Measurements from ENCODE around the gene RNF212B. TPM values are rescaled to one million over a fixed set of nuclear protein-coding genes. Genes with fewer than 3 reads are reported as not detected.
A peak's percentile ranks its signal among the peaks of the same experiment; 100 is the strongest.

The RNF212B gene
- polyA plus RNA-seq, 1 donor = 0.34 TPM

DNA sequence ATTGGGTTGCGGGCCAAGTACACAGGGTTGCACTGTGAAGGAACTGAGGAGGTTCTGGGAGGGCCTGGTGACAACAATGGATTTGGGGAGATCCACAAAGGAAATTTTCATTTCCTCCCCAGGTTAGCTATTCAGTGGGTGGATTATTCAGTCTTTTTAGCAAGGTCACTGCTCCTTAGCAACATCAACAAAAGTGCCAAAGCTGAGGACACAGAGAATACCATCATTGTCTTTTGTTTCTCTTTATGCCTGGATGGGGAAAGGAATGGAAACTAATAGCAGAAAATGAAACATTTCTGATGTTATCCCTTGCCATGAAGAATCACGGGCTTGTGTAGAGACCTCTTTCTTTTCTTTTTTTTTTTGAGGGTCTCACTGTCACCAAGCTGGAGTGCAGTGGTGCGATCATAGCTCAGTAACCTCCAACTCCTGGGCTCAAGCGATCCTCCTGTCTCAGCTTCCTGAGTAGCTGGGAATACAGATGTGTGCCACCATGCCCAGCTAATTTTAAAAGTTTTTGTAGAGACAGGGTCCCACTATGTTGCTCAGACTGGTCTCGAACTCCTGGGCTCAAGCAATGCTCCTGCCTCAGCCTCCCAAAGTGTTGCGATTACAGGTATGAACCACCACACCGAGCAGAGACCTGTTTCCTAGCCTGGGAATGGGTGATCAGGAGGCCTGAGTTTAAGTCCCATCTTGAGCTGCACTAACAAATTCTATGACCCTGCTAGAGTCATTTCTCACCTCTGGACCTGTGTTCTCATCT is 58.5 kb downstream of the RNF212B start:
- no peak for DNase-seq
- Histone ChIP-seq H3K27ac (ENCODE audit: low read length) (no peak overlapping the region), H3K27me3 (ENCODE audit: control insufficient read depth, insufficient read depth, low read length) (peaks cover 8% of the 10 kb centered on the region), H3K9me3 (ENCODE audit: control insufficient read depth, low read depth, low read length) (no peaks in the 10 kb centered on the region), H3K4me1 (ENCODE audit: control insufficient read depth, insufficient read depth, low read length) (peaks cover 13% of the 10 kb centered on the region), H3K36me3 (ENCODE audit: control insufficient read depth, insufficient read depth, low read length) (peaks cover 16% of the 10 kb centered on the region), H3K4me3 (ENCODE audit: low read length) (no peak overlapping the region)
- WGBS (ENCODE audit: insufficient coverage, low lambda C conversion rate) = no CpG with 5 or more reads among the region's 7 CpGs

GRCh38 chr14:23297096-23297495 is 59.4 kb downstream of the RNF212B start:
- Histone ChIP-seq H3K4me1 (ENCODE audit: control insufficient read depth, insufficient read depth, low read length) (peaks cover 13% of the 10 kb centered on the region), H3K27me3 (ENCODE audit: control insufficient read depth, insufficient read depth, low read length) (peaks cover 8% of the 10 kb centered on the region), H3K9me3 (ENCODE audit: control insufficient read depth, low read depth, low read length) (no peaks in the 10 kb centered on the region), H3K36me3 (ENCODE audit: control insufficient read depth, insufficient read depth, low read length) (peaks cover 16% of the 10 kb centered on the region), H3K27ac (ENCODE audit: low read length) (no peak overlapping the region), H3K4me3 (ENCODE audit: low read length) (no peak overlapping the region)
- no peak for DNase-seq
- WGBS (ENCODE audit: insufficient coverage, low lambda C conversion rate) = no CpG with 5 or more reads among the region's 7 CpGs

DNA sequence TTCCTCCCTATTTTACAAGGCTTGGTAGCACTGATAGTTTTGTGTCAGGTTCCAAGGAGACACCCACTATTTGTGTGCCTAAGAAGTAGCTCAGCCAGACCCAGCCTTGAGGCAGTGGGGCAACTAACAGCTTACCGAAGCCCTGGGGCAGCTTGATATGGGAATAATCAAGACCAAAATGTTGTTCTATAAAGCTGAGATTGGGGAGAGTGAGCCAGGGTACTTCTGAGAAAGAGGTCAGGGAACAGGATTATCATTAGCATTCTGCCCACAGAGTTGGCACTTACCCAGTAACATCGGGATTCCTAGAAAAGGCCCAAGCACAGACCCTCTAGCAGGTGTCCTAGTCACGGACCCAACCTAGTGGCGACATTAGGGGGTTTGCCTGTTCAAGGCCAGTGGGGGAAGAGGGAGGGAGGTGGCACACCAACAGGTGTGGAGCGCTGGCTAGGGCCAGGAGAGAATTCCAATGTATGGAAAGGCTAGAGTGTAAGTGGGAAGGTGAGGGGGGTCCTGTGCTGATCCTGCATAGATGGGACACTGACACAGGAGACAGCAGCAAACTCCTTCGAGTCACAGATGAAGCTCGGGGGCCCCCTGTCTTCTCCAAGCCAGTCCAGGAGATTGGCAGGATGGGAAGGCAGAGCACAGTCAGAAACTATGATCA is 60.0 kb downstream of the RNF212B start:
- H3K36me3 ChIP-seq (ENCODE audit: control insufficient read depth, insufficient read depth, low read length) = peaks cover 16% of the 10 kb centered on the region
- no peak overlapping the region for H3K4me3 ChIP-seq (ENCODE audit: low read length)
- no peak overlapping the region for H3K27ac ChIP-seq (ENCODE audit: low read length)
- H3K27me3 ChIP-seq (ENCODE audit: control insufficient read depth, insufficient read depth, low read length) = peaks cover 8% of the 10 kb centered on the region
- DNase-seq = no peak
- WGBS (ENCODE audit: insufficient coverage, low lambda C conversion rate) = 93% methylated on average over 2 of the region's 7 CpGs
- no peaks in the 10 kb centered on the region for H3K9me3 ChIP-seq (ENCODE audit: control insufficient read depth, low read depth, low read length)
- H3K4me1 ChIP-seq (ENCODE audit: control insufficient read depth, insufficient read depth, low read length) = peaks cover 13% of the 10 kb centered on the region

GRCh38 chr14:23299211-23299957 is 61.6 kb downstream of the RNF212B start:
- Histone ChIP-seq H3K27ac (ENCODE audit: low read length) (peak overlapping the region; percentile 8), H3K9me3 (ENCODE audit: control insufficient read depth, low read depth, low read length) (no peaks in the 10 kb centered on the region), H3K4me3 (ENCODE audit: low read length) (no peak overlapping the region), H3K4me1 (ENCODE audit: control insufficient read depth, insufficient read depth, low read length) (peaks cover 13% of the 10 kb centered on the region), H3K27me3 (ENCODE audit: control insufficient read depth, insufficient read depth, low read length) (peaks cover under 1% of the 10 kb centered on the region), H3K36me3 (ENCODE audit: control insufficient read depth, insufficient read depth, low read length) (peaks cover 16% of the 10 kb centered on the region)
- no CpG with 5 or more reads among the region's 2 CpGs for WGBS (ENCODE audit: insufficient coverage, low lambda C conversion rate)
- DNase-seq = peak; percentile 54 to 59

DNA sequence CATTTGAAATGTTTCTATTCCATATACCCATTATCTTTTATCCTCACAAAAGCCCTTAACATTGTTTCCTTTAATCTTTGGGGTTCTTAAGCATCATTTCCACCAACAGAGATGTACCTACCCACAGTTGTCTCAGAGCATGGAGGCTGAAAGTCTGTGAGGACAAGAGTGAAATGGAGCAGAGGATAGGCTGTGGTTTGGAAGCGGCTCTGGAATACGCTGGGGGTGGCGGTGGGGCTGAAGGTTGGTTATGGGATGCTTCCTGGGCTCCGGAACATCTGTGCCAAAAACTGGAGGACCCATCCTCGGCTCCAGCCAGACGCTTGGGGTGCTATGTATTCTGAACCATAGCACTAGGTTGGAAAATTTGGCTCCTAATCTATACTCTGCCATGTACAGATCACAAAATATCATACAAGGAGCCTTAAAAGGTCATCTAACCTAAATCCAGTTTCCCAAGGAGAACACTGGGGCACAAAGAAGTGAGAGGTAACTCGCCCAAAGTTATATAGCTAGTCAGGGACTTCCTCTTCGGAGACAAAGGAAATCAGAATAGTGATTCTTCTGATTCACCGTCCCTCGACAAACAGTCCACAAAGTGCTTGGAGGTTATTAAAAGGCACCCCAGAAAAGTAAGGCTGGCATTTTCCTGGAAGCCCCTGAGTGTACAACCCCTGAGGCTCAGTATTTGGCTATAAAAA is 62.4 kb downstream of the RNF212B start:
- Histone ChIP-seq H3K9me3 (ENCODE audit: control insufficient read depth, low read depth, low read length) (no peaks in the 10 kb centered on the region), H3K4me1 (ENCODE audit: control insufficient read depth, insufficient read depth, low read length) (peaks cover 11% of the 10 kb centered on the region), H3K27me3 (ENCODE audit: control insufficient read depth, insufficient read depth, low read length) (no peaks in the 10 kb centered on the region), H3K36me3 (ENCODE audit: control insufficient read depth, insufficient read depth, low read length) (peaks cover 16% of the 10 kb centered on the region), H3K27ac (ENCODE audit: low read length) (peak overlapping the region; percentile 99), H3K4me3 (ENCODE audit: low read length) (peak overlapping the region; percentile 70)
- WGBS (ENCODE audit: insufficient coverage, low lambda C conversion rate) = no CpG with 5 or more reads among the region's 10 CpGs
- no peak for DNase-seq

DNA sequence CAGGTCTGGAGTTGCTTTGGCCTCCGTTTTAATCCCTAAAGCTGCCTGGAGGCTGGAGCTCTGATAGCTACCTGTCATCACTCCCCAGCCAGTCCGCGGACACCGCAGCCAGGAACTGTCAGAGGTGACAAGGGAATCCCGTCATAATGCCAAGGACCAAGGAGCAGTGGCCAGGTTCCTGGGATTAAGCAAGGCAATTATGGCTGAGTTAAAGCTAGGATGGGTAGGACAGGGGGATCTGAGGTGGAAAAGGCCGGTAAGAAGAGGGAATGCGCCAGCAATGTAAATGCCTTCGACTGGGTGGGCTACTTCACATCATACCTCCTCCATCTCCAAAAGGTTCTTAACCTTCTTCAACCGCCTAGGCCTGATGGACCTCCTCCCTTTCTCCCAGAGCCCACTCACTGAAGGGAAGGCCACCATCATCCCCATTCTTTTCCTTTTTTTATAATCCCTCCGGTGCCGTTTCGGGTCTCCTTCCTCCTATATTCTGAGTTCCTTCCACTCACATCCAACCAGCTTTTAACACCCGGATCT is 63.0 kb downstream of the RNF212B start:
- 0% methylated on average over 1 of the region's 13 CpGs for WGBS (ENCODE audit: insufficient coverage, low lambda C conversion rate)
- Histone ChIP-seq H3K27ac (ENCODE audit: low read length) (peak overlapping the region; percentile 99), H3K27me3 (ENCODE audit: control insufficient read depth, insufficient read depth, low read length) (no peaks in the 10 kb centered on the region), H3K36me3 (ENCODE audit: control insufficient read depth, insufficient read depth, low read length) (peaks cover 16% of the 10 kb centered on the region), H3K4me3 (ENCODE audit: low read length) (peak overlapping the region; percentile 70), H3K9me3 (ENCODE audit: control insufficient read depth, low read depth, low read length) (no peaks in the 10 kb centered on the region), H3K4me1 (ENCODE audit: control insufficient read depth, insufficient read depth, low read length) (peaks cover 13% of the 10 kb centered on the region)
- DNase-seq = peak; percentile 40 to 72

DNA sequence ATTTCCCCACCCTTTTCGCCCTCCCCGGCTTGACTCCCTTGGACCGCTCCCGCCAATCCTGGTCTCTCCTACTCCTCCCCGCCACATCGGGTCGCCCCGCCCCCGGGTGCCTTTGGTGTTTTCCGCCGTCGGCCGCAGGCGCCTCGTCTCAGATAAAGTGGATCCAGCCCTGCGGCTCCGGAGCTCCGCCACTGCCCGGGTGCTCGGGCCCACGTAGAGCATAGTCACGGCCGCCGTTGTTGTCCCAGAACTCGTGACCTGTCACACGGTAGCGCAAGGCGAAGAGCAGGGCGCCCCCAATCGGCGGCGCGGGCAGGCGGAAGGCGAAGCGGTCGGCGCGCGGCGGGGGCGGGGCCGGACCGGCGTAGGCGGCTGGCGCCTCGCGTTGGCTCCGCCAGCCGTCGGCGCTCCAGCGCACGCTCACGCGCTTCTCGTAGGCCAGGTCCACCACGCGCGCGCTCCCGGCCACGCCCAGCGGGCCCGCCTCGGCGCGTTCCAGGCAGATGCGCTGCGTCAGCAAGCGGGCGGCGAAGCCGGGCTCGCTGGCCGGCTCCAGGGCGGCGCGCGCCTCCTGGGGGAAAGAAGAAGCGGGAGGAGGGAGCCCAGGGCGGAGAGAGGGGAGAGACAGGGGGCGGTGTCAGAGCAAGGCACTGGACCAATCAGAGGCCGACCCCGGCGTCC is 63.7 kb downstream of the RNF212B start:
- Histone ChIP-seq H3K36me3 (ENCODE audit: control insufficient read depth, insufficient read depth, low read length) (peaks cover 16% of the 10 kb centered on the region), H3K4me3 (ENCODE audit: low read length) (peak overlapping the region; percentile 70), H3K27me3 (ENCODE audit: control insufficient read depth, insufficient read depth, low read length) (no peaks in the 10 kb centered on the region), H3K9me3 (ENCODE audit: control insufficient read depth, low read depth, low read length) (no peaks in the 10 kb centered on the region), H3K4me1 (ENCODE audit: control insufficient read depth, insufficient read depth, low read length) (peaks cover 15% of the 10 kb centered on the region), H3K27ac (ENCODE audit: low read length) (peak overlapping the region; percentile 99)
- peak; percentile 100 for DNase-seq
- 0% methylated on average over 2 of the region's 87 CpGs for WGBS (ENCODE audit: insufficient coverage, low lambda C conversion rate)

DNA sequence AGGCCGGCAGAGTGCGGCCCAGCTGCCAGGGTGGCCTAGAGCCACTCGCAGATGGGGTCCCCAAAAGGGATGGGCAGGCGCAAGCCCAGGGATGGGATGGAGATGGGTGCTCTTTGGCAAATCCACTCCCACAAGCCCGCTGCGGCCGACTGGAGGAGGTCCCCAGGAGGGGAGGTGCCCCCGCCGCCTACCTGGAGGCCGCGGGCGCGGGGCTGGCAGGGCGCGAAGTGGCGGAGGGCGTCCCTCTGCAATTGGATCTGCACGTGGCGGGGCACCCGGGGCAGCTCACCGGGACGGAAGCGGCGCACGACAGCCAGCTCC is 64.2 kb downstream of the RNF212B start:
- DNase-seq = no peak
- H3K4me1 ChIP-seq (ENCODE audit: control insufficient read depth, insufficient read depth, low read length) = peaks cover 15% of the 10 kb centered on the region
- peak overlapping the region; percentile 45 for H3K4me3 ChIP-seq (ENCODE audit: low read length)
- H3K9me3 ChIP-seq (ENCODE audit: control insufficient read depth, low read depth, low read length) = no peaks in the 10 kb centered on the region
- H3K27me3 ChIP-seq (ENCODE audit: control insufficient read depth, insufficient read depth, low read length) = no peaks in the 10 kb centered on the region
- H3K27ac ChIP-seq (ENCODE audit: low read length) = peak overlapping the region; percentile 97
- no CpG with 5 or more reads among the region's 25 CpGs for WGBS (ENCODE audit: insufficient coverage, low lambda C conversion rate)
- peaks cover 16% of the 10 kb centered on the region for H3K36me3 ChIP-seq (ENCODE audit: control insufficient read depth, insufficient read depth, low read length)

- H3K27me3 ChIP-seq (ENCODE audit: control insufficient read depth, insufficient read depth, low read length) = no peaks in the 10 kb centered on the region
- H3K36me3 ChIP-seq (ENCODE audit: control insufficient read depth, insufficient read depth, low read length) = peaks cover 11% of the 10 kb centered on the region
- peak within 1 kb of the TSS; percentile 45 for H3K4me3 ChIP-seq (ENCODE audit: low read length)
- WGBS (ENCODE audit: insufficient coverage, low lambda C conversion rate) = 19% methylated on average over 3 of the region's 81 CpGs
- peaks cover 17% of the 10 kb centered on the region for H3K4me1 ChIP-seq (ENCODE audit: control insufficient read depth, insufficient read depth, low read length)
- peak within 1 kb of the TSS; percentile 97 for H3K27ac ChIP-seq (ENCODE audit: low read length)
- peak; percentile 63 to 83 for DNase-seq
- no peaks in the 10 kb centered on the region for H3K9me3 ChIP-seq (ENCODE audit: control insufficient read depth, low read depth, low read length)
Observed at GRCh38 chr14:23302290-23303225, 64.8 kb downstream of the RNF212B start, which contains the start of gene PPP1R3E. Gene PPP1R3E (minus strand): TSS chr14:23302859. CDS start chr14:23302576, 283 bp downstream.

Measured in large intestine (tissue), 3 donors.